AG04449 (cell line): Measurements from ENCODE around the gene GRIA3.

Experiments
- CTCF ChIA-PET: fragments of 350-600 bp; formaldehyde crosslinking; extraction: SDS; loops from one replicate; lab custom pipeline; 2021; ENCODE audit warnings: antibody characterized with exemption; lab: Yijun Ruan, JAX
- POLR2A ChIA-PET: fragments of 400-600, 350-600 bp; formaldehyde crosslinking; extraction: SDS; loops from one replicate; lab custom pipeline; 2020; ENCODE audit warnings: antibody characterized with exemption, inconsistent platforms; lab: Yijun Ruan, JAX
- DNase-seq: peaks from one replicate; pipeline ENCODE4 v3.0.0-alpha.2; 2010; ENCODE audit warnings: low read depth, low spot score
- H3K4me3 ChIP-seq: 2 replicates; pipeline ENCODE4 v1.5.1; 2011; ENCODE audit warnings: low read depth, mild to moderate bottlenecking, control low read depth, low read length
- CTCF ChIP-seq: IDR thresholded peaks from one replicate; pipeline ENCODE4 v1.5.1; 2011; ENCODE audit warnings: mild to moderate bottlenecking, moderate library complexity, low read length, control low read depth, inconsistent platforms; ENCODE audit not compliant: insufficient read depth; ENCODE audit errors: missing control alignments

GRIA3 gene

GRCh38 chrX:123230798-123231197, 46.7 kb downstream of the GRIA3 start:
- TF ChIP-seq CTCF: no peak
- no peak for DNase-seq
- ChIA-PET CTCF (no interaction called here), POLR2A (interaction anchor here (0.6 kb wide), 1 partner anchor 1647 kb away, joined by 3 read pairs; no protein-coding TSS in a partner anchor)
- H3K4me3 ChIP-seq: no peak overlapping the region

- DNase-seq: no peak
- POLR2A ChIA-PET: no interaction called here
- no peak overlapping the region for H3K4me3 ChIP-seq
- TF ChIP-seq CTCF: no peak
- CTCF ChIA-PET: no interaction called here
Observed at GRCh38 chrX:123236859-123237258, 52.8 kb downstream of the GRIA3 start.

DNA sequence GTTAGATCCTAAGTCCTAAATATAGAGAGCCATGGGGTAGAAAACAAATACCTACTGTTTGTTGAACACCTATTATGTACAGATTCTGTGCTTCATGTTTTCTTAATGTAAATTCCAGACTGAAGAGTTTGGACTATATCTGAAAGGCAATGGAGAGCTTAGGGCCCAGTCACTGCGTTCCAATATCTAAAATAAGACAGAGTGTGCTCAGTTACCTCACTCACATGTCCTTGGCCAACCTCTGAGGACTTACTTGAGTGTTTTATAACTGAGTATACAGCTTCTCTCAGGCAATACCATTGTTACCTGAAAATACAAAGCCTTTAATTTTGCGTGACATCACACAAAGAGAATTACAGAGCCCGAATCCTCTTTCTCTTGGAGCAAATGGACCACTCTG, 53.2 kb downstream of the GRIA3 start:
- ChIA-PET CTCF (no interaction called here), POLR2A (no interaction called here)
- TF ChIP-seq CTCF: no peak
- no peak overlapping the region for H3K4me3 ChIP-seq
- no peak for DNase-seq

DNA sequence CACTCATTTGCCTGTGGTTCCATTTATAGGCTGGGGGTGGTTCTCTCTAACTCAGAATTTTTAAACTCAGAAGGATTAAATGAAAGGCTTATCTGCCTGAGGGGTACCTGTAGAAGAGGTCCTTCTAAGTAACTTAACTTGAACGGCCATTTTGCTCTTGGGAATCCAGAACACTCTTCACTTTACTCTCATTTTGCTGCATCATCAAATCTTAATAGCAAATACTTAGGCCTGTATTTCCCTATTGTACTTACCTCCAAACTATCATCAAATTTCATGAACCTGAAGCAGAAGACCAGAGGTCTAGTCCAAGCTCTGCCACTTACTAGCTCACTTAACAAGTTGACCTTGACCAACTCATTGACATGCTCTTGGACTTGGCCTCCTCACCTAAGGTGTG, 70.4 kb downstream of the GRIA3 start:
- DNase-seq: no peak
- CTCF ChIA-PET: no interaction called here
- POLR2A ChIA-PET: no interaction called here
- H3K4me3 ChIP-seq: no peak overlapping the region
- TF ChIP-seq CTCF: no peak

DNA sequence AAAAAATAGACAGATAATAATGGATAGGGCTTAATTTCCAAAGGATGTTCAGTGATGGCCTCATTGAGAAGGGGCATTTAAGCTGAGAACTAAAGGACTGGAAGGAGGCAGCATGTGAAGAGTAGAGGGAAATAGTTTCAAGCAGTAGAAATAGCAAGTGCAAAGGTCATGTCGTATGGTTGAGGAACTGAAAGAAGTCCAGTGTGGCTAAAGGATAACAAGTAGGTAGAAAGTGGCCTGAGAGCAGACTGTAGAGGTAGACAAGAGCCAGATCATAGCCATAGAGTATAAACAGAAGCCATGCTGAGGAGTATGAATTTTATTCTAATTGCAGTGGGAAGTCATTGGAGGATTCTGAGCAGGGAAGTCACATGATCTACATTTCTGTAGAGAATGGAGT, 72.3 kb downstream of the GRIA3 start:
- CTCF ChIA-PET: no interaction called here
- no peak for TF ChIP-seq CTCF
- H3K4me3 ChIP-seq: no peak overlapping the region
- no peak for DNase-seq
- POLR2A ChIA-PET: no interaction called here

GRCh38 chrX:123260920-123261418, 76.9 kb downstream of the GRIA3 start:
- TF ChIP-seq CTCF: no peak
- H3K4me3 ChIP-seq: no peak overlapping the region
- DNase-seq: no peak
- POLR2A ChIA-PET: no interaction called here
- CTCF ChIA-PET: no interaction called here
